K562 (cell line): ENCODE measurements around the gene SESN3. TPM values are rescaled to one million over a fixed set of nuclear protein-coding genes. Genes with fewer than 3 reads are reported as not detected.

ENCODE experiments used
- CCNT2 ChIP-seq: IDR thresholded peaks from 2 replicates; pipeline ENCODE4 v1.6.1; 2011; ENCODE audit warnings: borderline replicate concordance, low read depth, mild to moderate bottlenecking, moderate library complexity, mixed read lengths, low read length; ENCODE audit not compliant: insufficient read length; ENCODE audit errors: extremely low read depth
- CHD4 ChIP-seq: fragments of 200-600 bp; sonication (generic); IDR thresholded peaks from 3 replicates; pipeline ENCODE4 v1.6.1; 2012; ENCODE audit warnings: low read depth, mild to moderate bottlenecking, mixed read lengths, low read length, inconsistent platforms; ENCODE audit not compliant: insufficient read depth, insufficient replicate concordance, poor library complexity, severe bottlenecking
- EP300 ChIP-seq: IDR thresholded peaks from 2 replicates; pipeline ENCODE4 v1.6.1; 2012; ENCODE audit warnings: low read length, improper control_type of control experiment
- EP400 ChIP-seq: fragments of 450-650 bp; IDR thresholded peaks from 2 replicates; pipeline ENCODE4 v1.6.1; 2017; ENCODE audit warnings: antibody characterized with exemption, mild to moderate bottlenecking, moderate library complexity
- MBD2 ChIP-seq: sonication (generic); IDR thresholded peaks from 2 replicates; pipeline ENCODE4 v1.6.1; 2016; ENCODE audit warnings: low read depth, borderline replicate concordance
- MEIS2 ChIP-seq: fragments of 450-650 bp; IDR thresholded peaks from 2 replicates; pipeline ENCODE4 v1.6.1; 2014; ENCODE audit warnings: mild to moderate bottlenecking; ENCODE audit not compliant: partially characterized antibody
- MIER1 ChIP-seq: fragments of 450-650 bp; IDR thresholded peaks from 2 replicates; pipeline ENCODE4 v1.6.1; 2016; ENCODE audit warnings: antibody characterized with exemption, mild to moderate bottlenecking, low read depth
- TAF9B ChIP-seq: fragments of 450-650 bp; IDR thresholded peaks from 2 replicates; pipeline ENCODE4 v1.6.1; 2018; ENCODE audit warnings: mild to moderate bottlenecking; ENCODE audit not compliant: partially characterized antibody
- THRAP3 ChIP-seq: fragments of 450-650 bp; IDR thresholded peaks from 2 replicates; pipeline ENCODE4 v1.6.1; 2016; ENCODE audit warnings: mild to moderate bottlenecking, inconsistent platforms, borderline replicate concordance
- polyA plus RNA-seq, 8 experiments: library from polyadenylated mRNA; depleted of rRNA in 4 of 8; stranded (reverse) in 5 of 8; unstranded in 3 of 8; fragments of >200 nt; fragmentation: Nextera tagmentation in 2 of 8; fragmentation: Illumina TruSeq in 1 of 8; extraction: Ambion mirVana in 2 of 8; extraction: Trizol in 1 of 8; gene quantifications; 2 replicates each; pipeline versions ENCODE4 v1.2.1 to v1.2.3, GENCODE V29; 2011 to 2014; ENCODE audit warnings: inconsistent platforms in 1 of 8, missing spikeins in 1 of 8
- total RNA-seq, 7 experiments: library from RNA; depleted of rRNA in 6 of 7; stranded (reverse); fragments of >200 nt in 6 of 7; fragmentation: Illumina TruSeq in 2 of 7; extraction: Trizol in 2 of 7; gene quantifications; 2 replicates each; pipeline versions ENCODE4 v1.2.1 to v1.2.3, GENCODE V29; 2011 to 2021; ENCODE audit warnings: low replicate concordance in 1 of 7
- TF ChIP-seq, protein P1 (sequence below), 2 experiments: fragments of 450-650 bp in 1 of 2; sonication (generic) in 1 of 2; formaldehyde crosslinking in 1 of 2; IDR thresholded peaks; 2 replicates each; pipeline versions ENCODE4 v1.7.1 to v1.9.0; 2016 to 2022; ENCODE audit warnings: inconsistent platforms in 1 of 2, mild to moderate bottlenecking in 1 of 2, missing genetic modification reagents in 1 of 2
- TF ChIP-seq, protein P2 (sequence below), 2 experiments: IDR thresholded peaks; 2 replicates each; pipeline ENCODE4 v1.6.1; 2011; ENCODE audit warnings: borderline replicate concordance in 1 of 2, control low read depth in 1 of 2, low read depth in 1 of 2, low read length in 1 of 2, mild to moderate bottlenecking in 1 of 2, mixed read lengths in 1 of 2, moderate library complexity in 1 of 2; ENCODE audit not compliant: insufficient read depth in 1 of 2, insufficient read length in 1 of 2, poor library complexity in 1 of 2, severe bottlenecking in 1 of 2; ENCODE audit errors: extremely low read depth in 1 of 2
- TF ChIP-seq, protein P3 (sequence below): fragments of 250-450 bp; sonication (Bioruptor Pico); IDR thresholded peaks from 2 replicates; pipeline ENCODE4 v1.5.0; 2020; ENCODE audit warnings: mild to moderate bottlenecking

Gene SESN3
- total and polyA plus RNA-seq, 9 of the 15 experiments (the other 6 are each of a cell fraction or from before 2014, with no cell fraction given), result 0.44 to 2.6 (median 1.5) TPM

DNA sequence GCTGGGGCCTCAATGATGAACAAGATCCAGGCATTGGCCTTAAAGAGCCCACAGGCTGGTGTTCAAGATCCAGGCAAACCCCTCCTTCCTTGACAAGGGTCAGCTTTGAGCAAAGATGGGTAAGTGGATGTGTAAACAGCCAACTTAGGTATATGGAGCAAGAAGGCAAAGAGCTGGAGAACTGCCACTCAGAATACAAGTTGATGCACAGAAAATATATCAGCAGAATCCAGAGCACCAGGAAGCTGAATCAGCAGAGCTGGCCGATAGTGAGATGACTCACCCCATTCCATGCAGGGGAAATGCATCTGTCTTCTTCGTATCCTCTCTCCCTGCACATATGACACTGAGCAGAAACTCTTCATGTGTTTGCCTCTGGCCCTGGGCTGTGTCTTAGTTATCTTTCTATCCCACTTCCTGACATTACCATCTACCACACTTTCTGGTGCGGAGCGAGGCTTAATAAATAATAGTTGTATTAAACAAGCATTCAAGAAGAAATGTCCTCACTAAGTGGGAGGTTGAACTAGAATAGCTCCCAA lies 83.6 kb downstream of the SESN3 start (continued):
- TF ChIP-seq, protein P1, sequence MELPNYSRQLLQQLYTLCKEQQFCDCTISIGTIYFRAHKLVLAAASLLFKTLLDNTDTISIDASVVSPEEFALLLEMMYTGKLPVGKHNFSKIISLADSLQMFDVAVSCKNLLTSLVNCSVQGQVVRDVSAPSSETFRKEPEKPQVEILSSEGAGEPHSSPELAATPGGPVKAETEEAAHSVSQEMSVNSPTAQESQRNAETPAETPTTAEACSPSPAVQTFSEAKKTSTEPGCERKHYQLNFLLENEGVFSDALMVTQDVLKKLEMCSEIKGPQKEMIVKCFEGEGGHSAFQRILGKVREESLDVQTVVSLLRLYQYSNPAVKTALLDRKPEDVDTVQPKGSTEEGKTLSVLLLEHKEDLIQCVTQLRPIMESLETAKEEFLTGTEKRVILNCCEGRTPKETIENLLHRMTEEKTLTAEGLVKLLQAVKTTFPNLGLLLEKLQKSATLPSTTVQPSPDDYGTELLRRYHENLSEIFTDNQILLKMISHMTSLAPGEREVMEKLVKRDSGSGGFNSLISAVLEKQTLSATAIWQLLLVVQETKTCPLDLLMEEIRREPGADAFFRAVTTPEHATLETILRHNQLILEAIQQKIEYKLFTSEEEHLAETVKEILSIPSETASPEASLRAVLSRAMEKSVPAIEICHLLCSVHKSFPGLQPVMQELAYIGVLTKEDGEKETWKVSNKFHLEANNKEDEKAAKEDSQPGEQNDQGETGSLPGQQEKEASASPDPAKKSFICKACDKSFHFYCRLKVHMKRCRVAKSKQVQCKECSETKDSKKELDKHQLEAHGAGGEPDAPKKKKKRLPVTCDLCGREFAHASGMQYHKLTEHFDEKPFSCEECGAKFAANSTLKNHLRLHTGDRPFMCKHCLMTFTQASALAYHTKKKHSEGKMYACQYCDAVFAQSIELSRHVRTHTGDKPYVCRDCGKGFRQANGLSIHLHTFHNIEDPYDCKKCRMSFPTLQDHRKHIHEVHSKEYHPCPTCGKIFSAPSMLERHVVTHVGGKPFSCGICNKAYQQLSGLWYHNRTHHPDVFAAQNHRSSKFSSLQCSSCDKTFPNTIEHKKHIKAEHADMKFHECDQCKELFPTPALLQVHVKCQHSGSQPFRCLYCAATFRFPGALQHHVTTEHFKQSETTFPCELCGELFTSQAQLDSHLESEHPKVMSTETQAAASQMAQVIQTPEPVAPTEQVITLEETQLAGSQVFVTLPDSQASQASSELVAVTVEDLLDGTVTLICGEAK (IDR thresholded peaks at IDR 0.05), result no peak
- TF ChIP-seq, protein P1 (CRISPR knock-in tag; IDR thresholded peaks at IDR 0.05), result no peak
- peak; percentile 67 for TF ChIP-seq MBD2
- TF ChIP-seq THRAP3, result no peak
- peak; percentile 91 for TF ChIP-seq MEIS2
- no peak for TF ChIP-seq CHD4
- peak; percentile 97 for TF ChIP-seq CCNT2
- TF ChIP-seq MIER1, result 0 out of 2 replicates have a peak, but pooled peaks have one; percentile 46
- TF ChIP-seq EP400, result peak; percentile 48
- peak; percentile 95 for TF ChIP-seq EP300
- peak; percentile 81 for TF ChIP-seq TAF9B
- TF ChIP-seq, protein P2, sequence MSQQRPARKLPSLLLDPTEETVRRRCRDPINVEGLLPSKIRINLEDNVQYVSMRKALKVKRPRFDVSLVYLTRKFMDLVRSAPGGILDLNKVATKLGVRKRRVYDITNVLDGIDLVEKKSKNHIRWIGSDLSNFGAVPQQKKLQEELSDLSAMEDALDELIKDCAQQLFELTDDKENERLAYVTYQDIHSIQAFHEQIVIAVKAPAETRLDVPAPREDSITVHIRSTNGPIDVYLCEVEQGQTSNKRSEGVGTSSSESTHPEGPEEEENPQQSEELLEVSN (IDR thresholded peaks at IDR 0.05; ENCODE audit: borderline replicate concordance in 1 of 2, extremely low read depth in 1 of 2, insufficient read depth in 1 of 2, insufficient read length in 1 of 2, low read depth in 1 of 2, low read length in 1 of 2, poor library complexity in 1 of 2, severe bottlenecking in 1 of 2), result peak in 1 of 2 experiments; percentile 20
- TF ChIP-seq, protein P3, sequence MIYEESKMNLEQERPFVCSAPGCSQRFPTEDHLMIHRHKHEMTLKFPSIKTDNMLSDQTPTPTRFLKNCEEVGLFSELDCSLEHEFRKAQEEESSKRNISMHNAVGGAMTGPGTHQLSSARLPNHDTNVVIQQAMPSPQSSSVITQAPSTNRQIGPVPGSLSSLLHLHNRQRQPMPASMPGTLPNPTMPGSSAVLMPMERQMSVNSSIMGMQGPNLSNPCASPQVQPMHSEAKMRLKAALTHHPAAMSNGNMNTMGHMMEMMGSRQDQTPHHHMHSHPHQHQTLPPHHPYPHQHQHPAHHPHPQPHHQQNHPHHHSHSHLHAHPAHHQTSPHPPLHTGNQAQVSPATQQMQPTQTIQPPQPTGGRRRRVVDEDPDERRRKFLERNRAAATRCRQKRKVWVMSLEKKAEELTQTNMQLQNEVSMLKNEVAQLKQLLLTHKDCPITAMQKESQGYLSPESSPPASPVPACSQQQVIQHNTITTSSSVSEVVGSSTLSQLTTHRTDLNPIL (CRISPR knock-in tag), result no peak
